ENCODE results near the gene IGFBP6.

DNA sequence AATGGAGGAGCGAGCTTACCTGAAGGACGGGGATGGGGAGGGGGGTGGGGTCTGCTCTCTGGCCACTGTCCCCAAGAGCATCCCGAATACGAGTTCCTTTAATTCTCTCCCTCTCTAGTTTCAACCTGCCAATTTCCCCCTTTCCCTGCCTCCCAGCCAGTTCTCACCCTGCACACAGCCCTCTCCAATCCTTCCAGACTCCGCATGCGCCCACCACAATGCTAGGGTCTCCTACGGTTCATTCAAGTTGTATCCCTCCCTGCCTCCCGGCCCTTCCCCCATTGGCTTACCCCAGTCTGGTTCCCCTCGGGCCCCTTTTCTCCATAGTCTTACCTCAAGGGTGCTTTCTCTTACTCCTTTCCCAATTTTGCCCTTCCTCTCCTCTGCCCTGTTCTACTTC is 708 bp upstream of the IGFBP6 start:
- TF ChIP-seq, protein P1, sequence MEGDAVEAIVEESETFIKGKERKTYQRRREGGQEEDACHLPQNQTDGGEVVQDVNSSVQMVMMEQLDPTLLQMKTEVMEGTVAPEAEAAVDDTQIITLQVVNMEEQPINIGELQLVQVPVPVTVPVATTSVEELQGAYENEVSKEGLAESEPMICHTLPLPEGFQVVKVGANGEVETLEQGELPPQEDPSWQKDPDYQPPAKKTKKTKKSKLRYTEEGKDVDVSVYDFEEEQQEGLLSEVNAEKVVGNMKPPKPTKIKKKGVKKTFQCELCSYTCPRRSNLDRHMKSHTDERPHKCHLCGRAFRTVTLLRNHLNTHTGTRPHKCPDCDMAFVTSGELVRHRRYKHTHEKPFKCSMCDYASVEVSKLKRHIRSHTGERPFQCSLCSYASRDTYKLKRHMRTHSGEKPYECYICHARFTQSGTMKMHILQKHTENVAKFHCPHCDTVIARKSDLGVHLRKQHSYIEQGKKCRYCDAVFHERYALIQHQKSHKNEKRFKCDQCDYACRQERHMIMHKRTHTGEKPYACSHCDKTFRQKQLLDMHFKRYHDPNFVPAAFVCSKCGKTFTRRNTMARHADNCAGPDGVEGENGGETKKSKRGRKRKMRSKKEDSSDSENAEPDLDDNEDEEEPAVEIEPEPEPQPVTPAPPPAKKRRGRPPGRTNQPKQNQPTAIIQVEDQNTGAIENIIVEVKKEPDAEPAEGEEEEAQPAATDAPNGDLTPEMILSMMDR (IDR thresholded peaks at IDR 0.05): no peak
- TF ChIP-seq, protein P2, sequence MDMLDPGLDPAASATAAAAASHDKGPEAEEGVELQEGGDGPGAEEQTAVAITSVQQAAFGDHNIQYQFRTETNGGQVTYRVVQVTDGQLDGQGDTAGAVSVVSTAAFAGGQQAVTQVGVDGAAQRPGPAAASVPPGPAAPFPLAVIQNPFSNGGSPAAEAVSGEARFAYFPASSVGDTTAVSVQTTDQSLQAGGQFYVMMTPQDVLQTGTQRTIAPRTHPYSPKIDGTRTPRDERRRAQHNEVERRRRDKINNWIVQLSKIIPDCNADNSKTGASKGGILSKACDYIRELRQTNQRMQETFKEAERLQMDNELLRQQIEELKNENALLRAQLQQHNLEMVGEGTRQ (CRISPR knock-in tag; IDR thresholded peaks at IDR 0.05): no peak
- TF ChIP-seq ZNF232 (CRISPR knock-in tag; IDR thresholded peaks at IDR 0.05): no peak
- TF ChIP-seq, protein P3, sequence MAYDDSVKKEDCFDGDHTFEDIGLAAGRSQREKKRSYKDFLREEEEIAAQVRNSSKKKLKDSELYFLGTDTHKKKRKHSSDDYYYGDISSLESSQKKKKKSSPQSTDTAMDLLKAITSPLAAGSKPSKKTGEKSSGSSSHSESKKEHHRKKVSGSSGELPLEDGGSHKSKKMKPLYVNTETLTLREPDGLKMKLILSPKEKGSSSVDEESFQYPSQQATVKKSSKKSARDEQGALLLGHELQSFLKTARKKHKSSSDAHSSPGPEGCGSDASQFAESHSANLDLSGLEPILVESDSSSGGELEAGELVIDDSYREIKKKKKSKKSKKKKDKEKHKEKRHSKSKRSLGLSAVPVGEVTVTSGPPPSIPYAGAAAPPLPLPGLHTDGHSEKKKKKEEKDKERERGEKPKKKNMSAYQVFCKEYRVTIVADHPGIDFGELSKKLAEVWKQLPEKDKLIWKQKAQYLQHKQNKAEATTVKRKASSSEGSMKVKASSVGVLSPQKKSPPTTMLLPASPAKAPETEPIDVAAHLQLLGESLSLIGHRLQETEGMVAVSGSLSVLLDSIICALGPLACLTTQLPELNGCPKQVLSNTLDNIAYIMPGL (CRISPR knock-in tag; IDR thresholded peaks at IDR 0.05): no peak
- TF ChIP-seq, protein P4, sequence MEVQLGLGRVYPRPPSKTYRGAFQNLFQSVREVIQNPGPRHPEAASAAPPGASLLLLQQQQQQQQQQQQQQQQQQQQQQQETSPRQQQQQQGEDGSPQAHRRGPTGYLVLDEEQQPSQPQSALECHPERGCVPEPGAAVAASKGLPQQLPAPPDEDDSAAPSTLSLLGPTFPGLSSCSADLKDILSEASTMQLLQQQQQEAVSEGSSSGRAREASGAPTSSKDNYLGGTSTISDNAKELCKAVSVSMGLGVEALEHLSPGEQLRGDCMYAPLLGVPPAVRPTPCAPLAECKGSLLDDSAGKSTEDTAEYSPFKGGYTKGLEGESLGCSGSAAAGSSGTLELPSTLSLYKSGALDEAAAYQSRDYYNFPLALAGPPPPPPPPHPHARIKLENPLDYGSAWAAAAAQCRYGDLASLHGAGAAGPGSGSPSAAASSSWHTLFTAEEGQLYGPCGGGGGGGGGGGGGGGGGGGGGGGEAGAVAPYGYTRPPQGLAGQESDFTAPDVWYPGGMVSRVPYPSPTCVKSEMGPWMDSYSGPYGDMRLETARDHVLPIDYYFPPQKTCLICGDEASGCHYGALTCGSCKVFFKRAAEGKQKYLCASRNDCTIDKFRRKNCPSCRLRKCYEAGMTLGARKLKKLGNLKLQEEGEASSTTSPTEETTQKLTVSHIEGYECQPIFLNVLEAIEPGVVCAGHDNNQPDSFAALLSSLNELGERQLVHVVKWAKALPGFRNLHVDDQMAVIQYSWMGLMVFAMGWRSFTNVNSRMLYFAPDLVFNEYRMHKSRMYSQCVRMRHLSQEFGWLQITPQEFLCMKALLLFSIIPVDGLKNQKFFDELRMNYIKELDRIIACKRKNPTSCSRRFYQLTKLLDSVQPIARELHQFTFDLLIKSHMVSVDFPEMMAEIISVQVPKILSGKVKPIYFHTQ (CRISPR knock-in tag; IDR thresholded peaks at IDR 0.05): no peak
- TF ChIP-seq NFYB (CRISPR knock-in tag; conservative IDR thresholded peaks at IDR 0.05; ENCODE audit: low read depth): no peak
- TF ChIP-seq, protein P5, sequence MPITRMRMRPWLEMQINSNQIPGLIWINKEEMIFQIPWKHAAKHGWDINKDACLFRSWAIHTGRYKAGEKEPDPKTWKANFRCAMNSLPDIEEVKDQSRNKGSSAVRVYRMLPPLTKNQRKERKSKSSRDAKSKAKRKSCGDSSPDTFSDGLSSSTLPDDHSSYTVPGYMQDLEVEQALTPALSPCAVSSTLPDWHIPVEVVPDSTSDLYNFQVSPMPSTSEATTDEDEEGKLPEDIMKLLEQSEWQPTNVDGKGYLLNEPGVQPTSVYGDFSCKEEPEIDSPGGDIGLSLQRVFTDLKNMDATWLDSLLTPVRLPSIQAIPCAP (CRISPR knock-in tag; IDR thresholded peaks at IDR 0.05): no peak
- no peak for TF ChIP-seq SOX15 (CRISPR knock-in tag; IDR thresholded peaks at IDR 0.05)
- TF ChIP-seq, protein P6, sequence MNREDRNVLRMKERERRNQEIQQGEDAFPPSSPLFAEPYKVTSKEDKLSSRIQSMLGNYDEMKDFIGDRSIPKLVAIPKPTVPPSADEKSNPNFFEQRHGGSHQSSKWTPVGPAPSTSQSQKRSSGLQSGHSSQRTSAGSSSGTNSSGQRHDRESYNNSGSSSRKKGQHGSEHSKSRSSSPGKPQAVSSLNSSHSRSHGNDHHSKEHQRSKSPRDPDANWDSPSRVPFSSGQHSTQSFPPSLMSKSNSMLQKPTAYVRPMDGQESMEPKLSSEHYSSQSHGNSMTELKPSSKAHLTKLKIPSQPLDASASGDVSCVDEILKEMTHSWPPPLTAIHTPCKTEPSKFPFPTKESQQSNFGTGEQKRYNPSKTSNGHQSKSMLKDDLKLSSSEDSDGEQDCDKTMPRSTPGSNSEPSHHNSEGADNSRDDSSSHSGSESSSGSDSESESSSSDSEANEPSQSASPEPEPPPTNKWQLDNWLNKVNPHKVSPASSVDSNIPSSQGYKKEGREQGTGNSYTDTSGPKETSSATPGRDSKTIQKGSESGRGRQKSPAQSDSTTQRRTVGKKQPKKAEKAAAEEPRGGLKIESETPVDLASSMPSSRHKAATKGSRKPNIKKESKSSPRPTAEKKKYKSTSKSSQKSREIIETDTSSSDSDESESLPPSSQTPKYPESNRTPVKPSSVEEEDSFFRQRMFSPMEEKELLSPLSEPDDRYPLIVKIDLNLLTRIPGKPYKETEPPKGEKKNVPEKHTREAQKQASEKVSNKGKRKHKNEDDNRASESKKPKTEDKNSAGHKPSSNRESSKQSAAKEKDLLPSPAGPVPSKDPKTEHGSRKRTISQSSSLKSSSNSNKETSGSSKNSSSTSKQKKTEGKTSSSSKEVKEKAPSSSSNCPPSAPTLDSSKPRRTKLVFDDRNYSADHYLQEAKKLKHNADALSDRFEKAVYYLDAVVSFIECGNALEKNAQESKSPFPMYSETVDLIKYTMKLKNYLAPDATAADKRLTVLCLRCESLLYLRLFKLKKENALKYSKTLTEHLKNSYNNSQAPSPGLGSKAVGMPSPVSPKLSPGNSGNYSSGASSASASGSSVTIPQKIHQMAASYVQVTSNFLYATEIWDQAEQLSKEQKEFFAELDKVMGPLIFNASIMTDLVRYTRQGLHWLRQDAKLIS (CRISPR knock-in tag; IDR thresholded peaks at IDR 0.05; ENCODE audit: borderline replicate concordance): no peak
- TF ChIP-seq, protein P7, sequence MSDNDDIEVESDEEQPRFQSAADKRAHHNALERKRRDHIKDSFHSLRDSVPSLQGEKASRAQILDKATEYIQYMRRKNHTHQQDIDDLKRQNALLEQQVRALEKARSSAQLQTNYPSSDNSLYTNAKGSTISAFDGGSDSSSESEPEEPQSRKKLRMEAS (CRISPR knock-in tag; IDR thresholded peaks at IDR 0.05): no peak
- no peak for TF ChIP-seq NFATC4 (CRISPR knock-in tag; IDR thresholded peaks at IDR 0.05)

Data from WTC11 (cell line).